HG03097 (cell line): Measurements from ENCODE around the gene ZNF830.
"Not testable (repeated sequence)": the region's sequence is repeated elsewhere in the genome, so short reads cannot be mapped to it uniquely, and the experiment has no call there.

Source experiments
- ATAC-seq: cut with Tn5 transposase; IDR thresholded peaks from one replicate; pipeline ENCODE4 v1.9.1; 2021; ENCODE audit not compliant: unreplicated experiment, low FRiP score

The ZNF830 gene

GRCh38 chr17:34990921-34991365 lies 29.6 kb downstream of the ZNF830 start:
- ATAC-seq: no peak

DNA sequence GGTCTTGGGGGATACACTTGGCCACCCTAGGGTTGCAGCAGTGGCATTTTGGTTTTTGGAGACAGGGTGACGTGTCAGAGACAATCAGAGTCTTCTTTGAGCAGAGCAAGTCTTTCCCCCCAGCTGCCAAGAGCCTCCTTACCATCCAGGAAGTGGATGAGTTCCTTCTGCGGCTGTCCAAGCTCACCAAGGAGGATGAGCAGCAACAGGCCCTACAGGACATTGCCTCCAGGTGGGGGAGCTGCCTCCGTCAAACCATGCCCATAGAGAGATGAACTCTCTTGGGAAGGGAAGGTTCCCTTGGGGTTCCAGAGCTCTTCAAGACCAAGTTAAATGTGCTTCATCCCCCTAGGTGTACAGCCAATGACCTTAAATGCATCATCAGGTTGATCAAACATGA lies 30.3 kb downstream of the ZNF830 start:
- ATAC-seq: no peak

GRCh38 chr17:34993031-34993430 lies 31.7 kb downstream of the ZNF830 start:
- no peak for ATAC-seq

DNA sequence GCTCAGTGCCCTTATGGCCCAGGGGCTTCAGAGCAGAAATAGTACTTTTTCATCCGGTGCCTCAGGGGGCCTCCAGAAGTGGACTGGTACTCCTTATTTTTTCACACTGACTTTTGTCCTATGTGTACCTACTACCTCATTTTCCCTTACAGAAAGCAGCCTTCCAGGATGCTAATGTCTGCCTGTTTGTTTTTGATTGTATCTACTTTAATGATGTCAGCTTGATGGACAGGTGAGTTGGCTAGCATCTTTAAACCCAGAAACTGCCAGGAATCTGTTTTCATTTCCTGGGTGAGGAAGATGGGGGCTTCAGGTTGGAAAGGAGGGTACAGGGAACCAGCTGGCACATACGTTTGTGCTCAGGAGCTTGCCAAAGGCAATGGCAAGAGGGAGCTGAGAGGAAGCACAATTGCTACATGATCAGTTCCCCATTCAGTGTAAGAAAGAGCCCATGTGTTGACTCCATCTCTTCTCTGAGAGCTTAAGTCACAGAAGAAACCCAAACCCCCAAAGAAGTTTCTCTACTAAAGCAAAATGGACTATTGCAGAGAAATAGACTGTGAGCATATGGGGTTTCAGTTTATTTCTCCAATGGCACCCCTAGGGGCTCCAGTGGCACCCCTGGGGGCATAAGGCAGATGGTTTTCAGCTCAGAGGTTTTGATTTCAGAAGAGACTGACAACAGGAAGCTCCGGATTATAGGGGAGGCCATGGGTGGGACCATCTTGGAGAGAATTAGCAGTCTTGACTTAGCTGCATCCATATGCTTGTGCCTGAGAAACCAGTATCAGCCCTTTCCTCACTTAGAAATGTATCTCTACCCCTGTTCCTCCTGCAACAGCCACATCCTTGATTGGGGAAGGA lies 35.3 kb downstream of the ZNF830 start:
- no peak for ATAC-seq

GRCh38 chr17:34997355-34997862 lies 36.1 kb downstream of the ZNF830 start:
- ATAC-seq: no peak

GRCh38 chr17:34998205-34998604 lies 36.9 kb downstream of the ZNF830 start:
- ATAC-seq: no peak

GRCh38 chr17:34999456-34999855 lies 38.1 kb downstream of the ZNF830 start:
- ATAC-seq: no peak

DNA sequence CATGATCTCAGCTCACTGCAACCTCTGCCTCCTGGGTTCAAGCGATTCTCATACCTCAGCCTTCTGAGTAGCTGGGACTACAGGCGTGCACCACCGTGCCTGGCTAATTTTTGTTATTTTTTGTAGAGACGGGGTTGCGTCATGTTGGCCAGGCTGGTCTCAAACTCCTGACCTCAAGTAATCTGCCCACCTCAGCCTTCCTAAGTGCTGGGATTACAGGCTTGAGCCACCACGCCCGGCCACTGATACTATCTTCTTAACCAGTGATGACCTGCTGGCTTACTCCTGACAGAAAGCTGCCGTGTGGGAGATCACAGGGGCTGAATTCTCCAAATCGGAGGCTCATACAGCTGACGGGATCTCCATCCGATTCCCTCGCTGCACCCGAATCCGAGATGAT lies 39.6 kb downstream of the ZNF830 start:
- not testable (repeated sequence) for ATAC-seq

- no peak for ATAC-seq
Observed at GRCh38 chr17:35001549-35001948, 40.2 kb downstream of the ZNF830 start.

GRCh38 chr17:35002876-35003551 lies 41.7 kb downstream of the ZNF830 start:
- ATAC-seq: no peak

DNA sequence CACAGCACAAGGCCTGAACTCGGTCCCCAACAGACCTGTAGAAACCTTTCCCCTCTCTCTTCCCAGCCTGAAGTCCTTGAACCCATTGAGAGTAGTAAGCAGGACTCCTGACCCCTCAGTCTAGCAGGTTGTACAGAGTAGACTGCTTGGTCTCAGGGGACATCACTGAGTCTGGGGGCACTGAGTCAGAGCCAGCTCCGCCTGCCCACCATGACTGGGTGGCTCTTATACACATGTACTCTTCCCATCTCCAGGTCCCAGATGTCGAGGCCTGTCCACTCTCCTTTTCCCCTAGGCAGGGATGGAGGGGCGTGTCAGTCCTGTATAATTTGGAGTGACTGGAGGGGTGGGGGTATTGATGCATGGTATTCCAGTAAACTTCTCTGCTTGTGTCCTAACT lies 42.4 kb downstream of the ZNF830 start:
- ATAC-seq: no peak

GRCh38 chr17:35006345-35006744 lies 45.0 kb downstream of the ZNF830 start:
- no peak for ATAC-seq

DNA sequence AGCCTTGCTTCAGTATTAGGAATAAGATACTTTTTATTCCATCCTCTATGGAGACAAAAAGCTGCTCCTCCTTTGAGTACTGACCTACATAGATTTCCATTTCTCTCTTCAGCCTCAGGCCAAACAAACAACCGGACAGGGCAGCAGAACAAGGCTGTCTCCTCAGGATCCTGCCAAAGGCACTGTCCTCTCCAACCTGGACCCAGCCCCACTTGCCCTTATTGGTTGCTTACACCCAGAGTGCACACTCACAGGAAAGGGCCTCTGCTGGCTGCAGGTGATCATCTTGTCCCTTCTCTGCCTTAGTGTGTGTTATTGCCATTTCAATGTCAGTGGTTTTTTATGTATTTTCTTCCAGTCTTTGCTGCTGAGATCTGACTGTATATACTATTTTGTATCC lies 45.6 kb downstream of the ZNF830 start:
- no peak for ATAC-seq

DNA sequence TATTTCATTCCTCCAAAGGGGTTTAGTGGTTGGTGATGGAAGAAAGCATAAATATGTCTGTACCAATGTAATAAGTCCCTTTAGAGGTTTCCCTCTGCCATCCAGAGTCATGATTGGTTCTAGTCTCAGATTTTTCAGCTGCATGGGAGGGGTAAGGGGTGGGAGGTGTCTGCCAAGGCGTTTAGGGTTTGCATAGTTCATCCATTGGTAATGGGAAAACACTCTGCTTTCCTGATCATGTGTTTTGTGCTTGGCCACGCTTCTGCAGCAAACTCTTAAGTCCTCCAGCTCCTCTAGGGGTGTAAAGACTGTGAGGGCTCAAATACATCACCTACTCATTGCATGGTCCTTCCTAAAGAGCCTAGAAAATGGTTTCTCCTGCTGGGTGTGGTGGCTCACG lies 48.8 kb downstream of the ZNF830 start:
- no peak for ATAC-seq

DNA sequence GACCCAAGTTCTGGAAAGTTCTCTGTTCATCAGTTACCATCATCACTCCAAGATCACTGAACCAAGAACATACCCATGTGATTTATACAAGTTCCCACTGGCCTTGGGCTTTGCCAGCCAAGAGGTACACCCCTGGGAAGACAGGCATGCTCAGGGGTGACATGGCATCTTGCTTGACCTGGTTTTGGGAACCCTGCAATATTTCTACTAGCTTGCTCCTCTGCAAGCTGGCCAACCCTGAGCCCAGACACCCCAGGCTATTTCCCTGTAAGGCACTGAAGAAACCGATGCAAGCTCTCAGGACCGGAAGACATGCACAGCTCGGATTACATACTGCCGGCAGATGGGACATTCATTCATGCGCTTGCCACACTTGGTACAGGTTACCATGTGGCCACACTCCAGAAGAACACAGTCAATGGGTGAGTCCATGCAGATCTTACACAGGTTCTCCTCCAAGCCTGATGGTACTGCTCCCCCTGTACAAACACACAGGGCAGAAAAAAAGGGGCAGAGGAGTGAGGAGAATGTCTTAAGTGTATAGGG lies 50.4 kb downstream of the ZNF830 start:
- ATAC-seq: no peak
